IPS-18c (cell line): ENCODE measurements around the gene SPSB2.
A peak's percentile ranks its signal among the peaks of the same experiment; 100 is the strongest.

ENCODE experiments used
- H3K4me3 ChIP-seq: 2 replicates; pipeline ENCODE4 v1.7.0; 2013; ENCODE audit warnings: low read depth, mild to moderate bottlenecking, low read length, moderate library complexity; ENCODE audit not compliant: insufficient read depth
- H3K9me3 ChIP-seq: one replicate; pipeline ENCODE4 v1.6.1; 2013; ENCODE audit warnings: mild to moderate bottlenecking, low read length, moderate library complexity; ENCODE audit not compliant: control insufficient read depth, insufficient read depth

Gene SPSB2

GRCh38 chr12:6828781-6829535, 44.1 kb downstream of the SPSB2 start:
- no peaks in the 10 kb centered on the region for H3K9me3 ChIP-seq
- H3K4me3 ChIP-seq = peak overlapping the region; percentile 99

GRCh38 chr12:6827982-6828780, 44.9 kb downstream of the SPSB2 start, which contains the start of gene P3H3:
P3H3 (plus strand) TSS chr12:6828407; CDS start chr12:6828441, 34 bp downstream.
- Histone ChIP-seq H3K4me3 (peak within 1 kb of the TSS; percentile 99), H3K9me3 (no peaks in the 10 kb centered on the region)

- H3K9me3 ChIP-seq = no peaks in the 10 kb centered on the region
- H3K4me3 ChIP-seq = peak overlapping the region; percentile 30
Measured at GRCh38 chr12:6827437-6827911, 45.6 kb downstream of the SPSB2 start.

GRCh38 chr12:6826734-6827436, 46.2 kb downstream of the SPSB2 start:
- Histone ChIP-seq H3K9me3 (no peaks in the 10 kb centered on the region), H3K4me3 (peak overlapping the region; percentile 30)

GRCh38 chr12:6826125-6826733, 46.9 kb downstream of the SPSB2 start:
- Histone ChIP-seq H3K9me3 (no peaks in the 10 kb centered on the region), H3K4me3 (no peak overlapping the region)

GRCh38 chr12:6825398-6826124, 47.5 kb downstream of the SPSB2 start:
- H3K9me3 ChIP-seq = no peaks in the 10 kb centered on the region
- H3K4me3 ChIP-seq = peak overlapping the region; percentile 48; the same call in 1 of the 2 replicates

GRCh38 chr12:6824901-6825381, 48.2 kb downstream of the SPSB2 start:
- Histone ChIP-seq H3K9me3 (no peaks in the 10 kb centered on the region), H3K4me3 (peak overlapping the region; percentile 48; the same call in 1 of the 2 replicates)

- H3K4me3 ChIP-seq = no peak overlapping the region
- H3K9me3 ChIP-seq = no peaks in the 10 kb centered on the region
Measured at GRCh38 chr12:6824085-6824775, 48.9 kb downstream of the SPSB2 start.

GRCh38 chr12:6823182-6824084, 49.7 kb downstream of the SPSB2 start:
- Histone ChIP-seq H3K9me3 (no peaks in the 10 kb centered on the region), H3K4me3 (peak overlapping the region; percentile 59; the same call in 1 of the 2 replicates)

- H3K9me3 ChIP-seq = no peaks in the 10 kb centered on the region
- H3K4me3 ChIP-seq = peak overlapping the region; percentile 59; the same call in 1 of the 2 replicates
Measured at GRCh38 chr12:6822426-6823135, 50.5 kb downstream of the SPSB2 start.

GRCh38 chr12:6821591-6822425, 51.3 kb downstream of the SPSB2 start, which contains the start of gene GPR162:
GPR162 (plus strand) TSS chr12:6821821; CDS start chr12:6823899, 2,078 bp downstream.
- peak within 1 kb of the TSS; percentile 59 for H3K4me3 ChIP-seq

More at GRCh38 chr12:6821591-6822425, 51.3 kb downstream of the SPSB2 start, which contains the start of gene GPR162:
- no peaks in the 10 kb centered on the region for H3K9me3 ChIP-seq
